HepG2 (cell line): ENCODE data around the gene SLCO2B1. TPM values are rescaled to one million over a fixed set of nuclear protein-coding genes. Genes with fewer than 3 reads are reported as not detected.

ENCODE experiments used
- ATAC-seq: fragments of 200-7000 bp; cut with Tn5 transposase; 3 replicates; pipeline ENCODE4 v1.9.1; 2020; ENCODE audit warnings: mild to moderate bottlenecking, moderate library complexity
- BruUV-seq: library from RNA; stranded (reverse); fragments of 400-500 nt; replicated peaks from 2 replicates; lab custom pipeline; 2021; lab: Mats Ljungman, UMichigan
- CTCF ChIA-PET: fragments of 300-600 bp; formaldehyde crosslinking; extraction: SDS; loops from one replicate; lab custom pipeline; 2021; ENCODE audit warnings: low total read pairs, inconsistent platforms, low intra/inter-chr PET ratio; lab: Yijun Ruan, JAX
- POLR2A ChIA-PET: fragments of 350-600 bp; sonication (Branson Sonifier 250); formaldehyde crosslinking; loops from one replicate; lab custom pipeline; 2020; ENCODE audit warnings: antibody characterized with exemption, inconsistent platforms; lab: Yijun Ruan, JAX
- DNase-seq: peaks from one replicate; pipeline ENCODE4 v3.0.0-alpha.2; 2015; ENCODE audit warnings: low spot score
- FAIRE-seq: peaks from 3 replicates; lab custom pipeline; 2011; peaks lifted over from hg19 to GRCh38; lab: Jason Lieb, UNC
- H2AFZ ChIP-seq: one replicate; pipeline ENCODE4 v1.6.1; 2011; ENCODE audit warnings: low read length, inconsistent platforms
- H3K27ac ChIP-seq: fragments of 300-600 bp; 3 replicates; pipeline ENCODE4 v1.8.0; 2011; ENCODE audit warnings: mixed run types, mild to moderate bottlenecking, mixed read lengths, low read length, inconsistent platforms; ENCODE audit not compliant: insufficient read depth; ENCODE audit errors: extremely low read length
- H3K27me3 ChIP-seq, 2 experiments: fragments of 200-600 bp in 1 of 2; 2 replicates in 1 of 2; 3 replicates in 1 of 2; pipeline versions ENCODE4 v1.6.0 to v1.8.0; 2011; ENCODE audit warnings: low read length in 2 of 2, mild to moderate bottlenecking in 2 of 2, moderate library complexity in 2 of 2, inconsistent platforms in 1 of 2; ENCODE audit not compliant: insufficient read depth in 2 of 2, control insufficient read depth in 1 of 2
- H3K36me3 ChIP-seq, 2 experiments: fragments of 200-600 bp in 1 of 2; replicated peaks in 1 of 2; 2 replicates in 1 of 2; 3 replicates in 1 of 2; pipeline versions ENCODE4 v1.5.1 to v1.8.0; 2011; ENCODE audit warnings: low read length in 2 of 2, inconsistent platforms in 1 of 2; ENCODE audit not compliant: insufficient read depth in 2 of 2, control insufficient read depth in 1 of 2
- H3K4me1 ChIP-seq: 2 replicates; pipeline ENCODE4 v1.5.1; 2012; ENCODE audit warnings: low read length, inconsistent platforms; ENCODE audit not compliant: insufficient read depth
- H3K4me2 ChIP-seq: 2 replicates; pipeline ENCODE4 v1.6.0; 2011; ENCODE audit warnings: low read depth, low read length, inconsistent platforms
- H3K4me3 ChIP-seq, 3 experiments: fragments of 200-600 bp in 1 of 3; sonication (generic), shearing (Covaris generic) in 1 of 3; replicated peaks in 1 of 3; 2 replicates each; pipeline ENCODE4 v1.5.1; 2011 to 2016; ENCODE audit warnings: low read length in 3 of 3, inconsistent platforms in 2 of 3, low read depth in 2 of 3, mild to moderate bottlenecking in 2 of 3, control low read depth in 1 of 3, mixed read lengths in 1 of 3; ENCODE audit not compliant: insufficient read depth in 1 of 3
- H3K79me2 ChIP-seq: one replicate; pipeline ENCODE4 v1.6.1; 2011; ENCODE audit warnings: low read length, inconsistent platforms; ENCODE audit not compliant: insufficient read depth
- H3K9ac ChIP-seq: 2 replicates; pipeline ENCODE4 v1.6.0; 2011; ENCODE audit warnings: mild to moderate bottlenecking, low read depth, low read length, inconsistent platforms; ENCODE audit not compliant: insufficient read depth
- H3K9me3 ChIP-seq: 2 replicates; pipeline ENCODE4 v1.5.1; 2012; ENCODE audit warnings: mild to moderate bottlenecking, low read length
- H4K20me1 ChIP-seq: 2 replicates; pipeline ENCODE4 v1.6.0; 2011; ENCODE audit warnings: inconsistent platforms, mild to moderate bottlenecking, low read length, moderate library complexity; ENCODE audit not compliant: insufficient read depth
- MAFK ChIP-seq, 2 experiments: IDR thresholded peaks in 1 of 2; conservative IDR thresholded peaks in 1 of 2; 2 replicates each; pipeline ENCODE4 v1.6.1; 2011; ENCODE audit warnings: improper control_type of control experiment in 2 of 2, low read length in 2 of 2
- NFKB2 ChIP-seq: sonication (generic); formaldehyde crosslinking; IDR thresholded peaks from 2 replicates; pipeline ENCODE4 v1.4.0; 2020; ENCODE audit warnings: missing genetic modification reagents, borderline replicate concordance
- STAT6 ChIP-seq: sonication (generic); formaldehyde crosslinking; IDR thresholded peaks from 2 replicates; pipeline ENCODE4 v1.4.0; 2020; ENCODE audit warnings: missing genetic modification reagents, mild to moderate bottlenecking, borderline replicate concordance
- THYN1 ChIP-seq: sonication (generic); formaldehyde crosslinking; IDR thresholded peaks from 2 replicates; pipeline ENCODE4 v1.8.1; 2023; ENCODE audit warnings: low read depth, mild to moderate bottlenecking, moderate library complexity, missing genetic modification reagents, borderline replicate concordance
- ZNF350 ChIP-seq: sonication (generic); formaldehyde crosslinking; IDR thresholded peaks from 2 replicates; pipeline ENCODE4 v1.4.0; 2020; ENCODE audit warnings: mild to moderate bottlenecking, low read depth, missing genetic modification reagents, borderline replicate concordance
- WGBS: methylation state at CpG from one replicate; pipeline ENCODE4 v1.1.6; 2017; ENCODE audit warnings: low lambda C conversion rate; 5-methylcytosine and 5-hydroxymethylcytosine counted together
- in situ Hi-C: cut with HindIII; loops from 2 replicates; pipeline ENCODE4 v1.10.0; 2017; ENCODE audit warnings: low pct_unique_long_range_greater_than_20kb; ENCODE audit not compliant: extremely low pct_ligation_motif_present
- intact Hi-C: fragments of 100-400 bp; cut with micrococcal nuclease; formaldehyde crosslinking; loops from one replicate; pipeline ENCODE4 v1.10.0; 2022; ENCODE audit not compliant: unreplicated experiment
- polyA plus RNA-seq, 8 experiments: library from polyadenylated mRNA; depleted of rRNA in 3 of 8; stranded (reverse) in 7 of 8; unstranded in 1 of 8; fragments of >200 nt; fragmentation: Illumina TruSeq in 4 of 8; extraction: Trizol in 4 of 8; gene quantifications; 2 replicates each; pipeline versions ENCODE4 v1.2.1 to v1.2.3, GENCODE V29; 2011 to 2016; ENCODE audit warnings: low read depth in 4 of 8, missing spikeins in 1 of 8, mixed read lengths in 1 of 8; ENCODE audit not compliant: insufficient read depth in 1 of 8
- total RNA-seq, 5 experiments: library from RNA; depleted of rRNA; stranded (reverse); fragments of >200 nt; fragmentation: Illumina TruSeq; extraction: Trizol; gene quantifications; 2 replicates each; pipeline ENCODE4 v1.2.3, GENCODE V29; 2016; ENCODE audit warnings: low read depth in 1 of 5
- TF ChIP-seq, protein P1 (sequence below), 2 experiments: IDR thresholded peaks; 2 replicates each; pipeline ENCODE4 v1.6.1; 2011 to 2012; ENCODE audit warnings: low read length in 2 of 2, borderline replicate concordance in 1 of 2, low read depth in 1 of 2, mild to moderate bottlenecking in 1 of 2, moderate library complexity in 1 of 2
- TF ChIP-seq, protein P2 (sequence below): sonication (generic); formaldehyde crosslinking; IDR thresholded peaks from 2 replicates; pipeline ENCODE4 v1.5.0; 2020; ENCODE audit warnings: missing genetic modification reagents

SLCO2B1 gene
- total and polyA plus RNA-seq, 2 of the 13 experiments (the other 11 are each of a cell fraction or from before 2014, with no cell fraction given): 15.3 to 19.8 TPM

DNA sequence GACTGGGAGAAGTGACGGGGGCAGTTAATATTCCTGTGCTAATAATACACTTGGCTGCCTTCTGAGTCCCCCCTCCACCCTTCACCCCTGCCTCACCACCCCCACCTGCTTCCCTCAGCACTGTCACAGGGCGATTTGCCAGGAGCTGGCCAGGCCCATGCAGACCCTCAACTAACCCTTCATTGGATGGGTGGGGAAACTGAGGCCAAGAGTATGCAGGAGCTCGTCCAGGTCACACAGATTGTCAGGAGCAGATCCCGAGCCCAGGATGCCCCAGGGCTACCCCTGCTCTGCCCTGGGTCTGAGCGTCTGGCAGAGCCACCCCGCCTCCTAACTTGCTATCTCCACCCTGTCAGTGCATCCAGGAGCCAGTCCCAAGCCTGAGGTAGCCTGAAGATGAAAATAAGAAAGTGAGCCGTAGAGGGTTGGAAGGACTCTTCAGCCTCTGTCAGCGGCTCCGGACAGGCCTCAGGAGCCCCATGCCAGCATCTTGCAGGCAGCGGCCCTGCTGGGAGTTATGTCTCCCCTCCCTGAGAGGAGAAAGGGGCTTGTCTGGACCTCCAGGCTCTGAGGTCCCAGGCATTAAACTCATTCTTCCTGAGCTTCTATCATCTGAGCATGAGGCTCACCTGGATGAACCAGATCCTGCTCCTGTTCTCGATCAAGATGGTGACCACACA, 95.9 kb downstream of the SLCO2B1 start (continued):
- TF ChIP-seq, protein P1, sequence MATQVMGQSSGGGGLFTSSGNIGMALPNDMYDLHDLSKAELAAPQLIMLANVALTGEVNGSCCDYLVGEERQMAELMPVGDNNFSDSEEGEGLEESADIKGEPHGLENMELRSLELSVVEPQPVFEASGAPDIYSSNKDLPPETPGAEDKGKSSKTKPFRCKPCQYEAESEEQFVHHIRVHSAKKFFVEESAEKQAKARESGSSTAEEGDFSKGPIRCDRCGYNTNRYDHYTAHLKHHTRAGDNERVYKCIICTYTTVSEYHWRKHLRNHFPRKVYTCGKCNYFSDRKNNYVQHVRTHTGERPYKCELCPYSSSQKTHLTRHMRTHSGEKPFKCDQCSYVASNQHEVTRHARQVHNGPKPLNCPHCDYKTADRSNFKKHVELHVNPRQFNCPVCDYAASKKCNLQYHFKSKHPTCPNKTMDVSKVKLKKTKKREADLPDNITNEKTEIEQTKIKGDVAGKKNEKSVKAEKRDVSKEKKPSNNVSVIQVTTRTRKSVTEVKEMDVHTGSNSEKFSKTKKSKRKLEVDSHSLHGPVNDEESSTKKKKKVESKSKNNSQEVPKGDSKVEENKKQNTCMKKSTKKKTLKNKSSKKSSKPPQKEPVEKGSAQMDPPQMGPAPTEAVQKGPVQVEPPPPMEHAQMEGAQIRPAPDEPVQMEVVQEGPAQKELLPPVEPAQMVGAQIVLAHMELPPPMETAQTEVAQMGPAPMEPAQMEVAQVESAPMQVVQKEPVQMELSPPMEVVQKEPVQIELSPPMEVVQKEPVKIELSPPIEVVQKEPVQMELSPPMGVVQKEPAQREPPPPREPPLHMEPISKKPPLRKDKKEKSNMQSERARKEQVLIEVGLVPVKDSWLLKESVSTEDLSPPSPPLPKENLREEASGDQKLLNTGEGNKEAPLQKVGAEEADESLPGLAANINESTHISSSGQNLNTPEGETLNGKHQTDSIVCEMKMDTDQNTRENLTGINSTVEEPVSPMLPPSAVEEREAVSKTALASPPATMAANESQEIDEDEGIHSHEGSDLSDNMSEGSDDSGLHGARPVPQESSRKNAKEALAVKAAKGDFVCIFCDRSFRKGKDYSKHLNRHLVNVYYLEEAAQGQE (IDR thresholded peaks at IDR 0.05; ENCODE audit: borderline replicate concordance in 1 of 2, low read depth in 1 of 2, low read length in 2 of 2): no peak
- TF ChIP-seq, protein P2, sequence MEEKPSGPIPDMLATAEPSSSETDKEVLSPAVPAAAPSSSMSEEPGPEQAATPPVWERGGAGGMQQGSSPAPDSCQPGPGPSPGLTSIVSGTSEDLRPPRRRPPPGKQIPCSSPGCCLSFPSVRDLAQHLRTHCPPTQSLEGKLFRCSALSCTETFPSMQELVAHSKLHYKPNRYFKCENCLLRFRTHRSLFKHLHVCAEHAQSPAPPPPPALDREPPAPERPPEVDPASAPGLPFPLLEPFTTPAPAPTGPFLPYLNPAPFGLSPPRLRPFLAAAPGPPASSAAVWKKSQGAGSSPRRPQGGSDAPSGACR: no peak
- TF ChIP-seq THYN1 (CRISPR knock-in tag): no peak

- no peak overlapping the region for H3K27ac ChIP-seq
- FAIRE-seq: no peak
- WGBS: 22% methylated on average over 11 of the region's 11 CpGs
- H3K9ac ChIP-seq: no peak overlapping the region
- H3K79me2 ChIP-seq: no peaks in the 10 kb centered on the region
- peaks cover 5% of the 10 kb centered on the region; the same call in 1 of the 2 replicates for H3K4me1 ChIP-seq
- peaks cover 2 to 25% of the 10 kb centered on the region in 2 experiments; a peak in 4 of 5 replicates for H3K27me3 ChIP-seq
- no peak overlapping the region for H3K4me2 ChIP-seq
- TF ChIP-seq STAT6 (CRISPR knock-in tag) (0 out of 2 replicates have a peak, but pooled peaks have one; percentile 7), NFKB2 (CRISPR knock-in tag) (0 out of 2 replicates have a peak, but pooled peaks have one; percentile 5), MAFK (conservative IDR thresholded peaks at IDR 0.05 in 1 of 2, IDR thresholded peaks at IDR 0.05 in 1 of 2; ENCODE audit: low read length in 2 of 2) (no peak), ZNF350 (CRISPR knock-in tag) (0 out of 2 replicates have a peak, but pooled peaks have one; percentile 3)
- no peaks in the 10 kb centered on the region for H4K20me1 ChIP-seq
- no peak overlapping the region for H2AFZ ChIP-seq
- peaks cover 10% of the 10 kb centered on the region for H3K9me3 ChIP-seq
- CTCF ChIA-PET: interaction anchor here (1.1 to 4.9 kb wide), 8 partner anchors 9 to 319 kb away, joined by 3 to 72 read pairs (median 8); partner anchors contain the start of gene TPBGL
- in situ Hi-C loops (loop anchor here (5.0 to 10.0 kb wide), 4 partner anchors 37 to 314 kb away; no protein-coding TSS in a partner anchor), intact Hi-C loops (loop anchor here (1.0 to 2.0 kb wide), 4 partner anchors 44 to 320 kb away; no protein-coding TSS in a partner anchor)
- POLR2A ChIA-PET: interaction anchor here (1.0 to 1.3 kb wide), 2 partner anchors 16 to 109 kb away, joined by 3 to 5 read pairs; no protein-coding TSS in a partner anchor
- H3K4me3 ChIP-seq: no peak overlapping the region
- H3K36me3 ChIP-seq: no peaks in the 10 kb centered on the region
- ATAC-seq: no peak
- no peak for DNase-seq
- BruUV-seq: no TSS peak
Observed at GRCh38 chr11:75248924-75249256, 98.0 kb downstream of the SLCO2B1 start.
